GM21576 (cell line): ENCODE measurements around the gene ZDHHC14.
"Not testable (repeated sequence)": the region's sequence is repeated elsewhere in the genome, so short reads cannot be mapped to it uniquely, and the experiment has no call there.

Source experiments
- ATAC-seq: cut with Tn5 transposase; IDR thresholded peaks from one replicate; pipeline ENCODE4 v1.9.1; 2021; ENCODE audit warnings: mild to moderate bottlenecking, moderate library complexity; ENCODE audit not compliant: unreplicated experiment

Gene ZDHHC14

DNA sequence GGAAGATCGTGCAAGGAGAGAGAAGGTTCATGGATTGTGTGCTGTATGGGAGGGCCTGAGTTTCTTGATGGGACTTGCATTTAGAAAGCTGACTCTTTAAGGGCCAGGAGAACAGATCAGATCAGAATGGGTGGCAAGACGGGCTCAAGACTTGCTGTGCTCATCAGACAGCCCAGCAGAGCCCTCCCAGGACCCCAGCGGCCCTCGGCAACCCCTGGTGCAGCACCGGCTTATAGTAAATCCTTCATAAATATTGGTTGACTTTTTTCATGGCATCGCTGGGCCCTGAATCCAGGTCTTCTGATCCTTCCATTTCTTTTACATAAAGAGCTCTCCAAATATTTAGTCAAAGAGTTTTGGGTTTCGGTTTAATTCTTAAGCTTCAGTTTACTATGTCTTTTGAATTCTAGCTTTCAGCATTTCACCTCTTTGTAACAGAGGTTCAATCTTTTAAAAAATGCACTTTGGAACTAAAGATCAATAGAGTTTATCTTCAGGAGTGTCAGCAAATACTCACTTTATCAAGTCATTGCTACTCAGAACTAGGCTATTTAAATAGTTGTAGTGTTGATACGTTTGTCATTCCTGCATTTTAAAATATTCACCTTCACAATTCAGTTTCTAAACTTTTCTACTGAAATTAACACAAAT, 205.6 kb downstream of the ZDHHC14 start:
- ATAC-seq, result no peak

- no peak for ATAC-seq
Measured at GRCh38 chr6:157587127-157587926, 206.3 kb downstream of the ZDHHC14 start.

GRCh38 chr6:157590654-157591053, 209.7 kb downstream of the ZDHHC14 start:
- ATAC-seq, result not testable (repeated sequence)

- no peak for ATAC-seq
Measured at GRCh38 chr6:157592541-157592940, 211.6 kb downstream of the ZDHHC14 start.

GRCh38 chr6:157592980-157593379, 212.0 kb downstream of the ZDHHC14 start:
- no peak for ATAC-seq

GRCh38 chr6:157593596-157593995, 212.6 kb downstream of the ZDHHC14 start:
- no peak for ATAC-seq

- no peak for ATAC-seq
Measured at GRCh38 chr6:157594292-157594691, 213.3 kb downstream of the ZDHHC14 start.

GRCh38 chr6:157595768-157596167, 214.8 kb downstream of the ZDHHC14 start:
- ATAC-seq, result no peak

DNA sequence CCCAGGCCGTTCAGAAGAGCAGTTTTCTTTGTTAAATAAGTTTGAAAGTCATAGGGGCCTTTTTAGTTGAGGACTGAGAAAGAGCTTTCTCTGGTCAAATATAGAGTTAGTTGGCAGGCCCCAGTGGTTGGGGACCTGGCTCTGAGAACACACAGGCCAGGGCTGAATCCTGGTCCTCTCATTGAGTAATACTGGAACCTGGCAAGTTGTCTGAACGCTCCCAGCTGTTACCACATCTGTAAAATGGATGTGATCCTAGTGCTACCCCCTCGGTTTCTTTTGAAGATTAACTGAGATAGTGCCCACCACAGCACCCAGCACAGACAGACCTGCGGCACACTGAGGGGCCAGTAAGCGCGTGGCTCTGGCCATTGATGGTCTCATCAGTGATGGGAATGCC, 215.5 kb downstream of the ZDHHC14 start:
- no peak for ATAC-seq

- no peak for ATAC-seq
Measured at GRCh38 chr6:157596886-157597285, 215.9 kb downstream of the ZDHHC14 start.

DNA sequence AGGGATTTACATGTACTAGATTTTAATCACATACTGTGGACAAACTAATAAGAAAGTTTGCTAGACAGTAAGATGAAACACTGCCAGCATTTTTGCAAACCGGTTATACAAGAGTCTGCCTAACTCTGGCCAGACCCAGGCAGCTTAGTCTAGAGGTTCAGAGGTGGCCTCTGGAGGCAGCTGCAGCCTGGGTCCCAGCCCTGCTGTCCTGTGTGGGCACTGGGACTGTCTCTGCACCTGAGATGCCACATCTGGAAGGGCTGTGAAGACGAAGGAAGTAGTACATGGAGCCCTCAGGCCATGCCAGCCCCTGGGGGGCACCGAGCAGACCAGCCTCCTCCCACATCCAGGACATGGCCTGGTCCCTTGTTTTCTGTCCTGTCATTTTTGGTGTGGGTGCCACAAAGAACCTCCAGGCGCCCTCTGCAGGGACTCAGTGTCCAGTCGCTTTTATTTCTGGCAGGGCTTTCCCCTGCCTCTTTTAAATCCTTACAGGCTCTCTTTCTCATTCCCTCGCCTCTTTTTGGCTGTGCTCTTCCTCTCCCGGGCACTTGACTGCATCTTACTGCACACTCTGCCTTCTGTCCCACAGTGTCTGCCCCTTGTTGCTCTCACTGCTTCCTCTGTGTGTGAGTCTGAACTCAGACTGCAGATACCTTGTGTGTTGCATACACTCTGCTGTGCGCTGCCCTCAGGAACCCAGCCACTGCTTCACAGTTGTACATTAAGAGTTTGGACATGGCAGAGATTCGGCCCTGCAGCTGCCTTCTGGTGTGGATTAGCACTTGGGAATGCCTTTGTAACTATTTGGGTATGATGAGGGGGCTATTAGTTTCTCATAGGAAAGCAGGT, 216.7 kb downstream of the ZDHHC14 start:
- ATAC-seq, result no peak

- no peak for ATAC-seq
Measured at GRCh38 chr6:157599191-157599590, 218.2 kb downstream of the ZDHHC14 start.

DNA sequence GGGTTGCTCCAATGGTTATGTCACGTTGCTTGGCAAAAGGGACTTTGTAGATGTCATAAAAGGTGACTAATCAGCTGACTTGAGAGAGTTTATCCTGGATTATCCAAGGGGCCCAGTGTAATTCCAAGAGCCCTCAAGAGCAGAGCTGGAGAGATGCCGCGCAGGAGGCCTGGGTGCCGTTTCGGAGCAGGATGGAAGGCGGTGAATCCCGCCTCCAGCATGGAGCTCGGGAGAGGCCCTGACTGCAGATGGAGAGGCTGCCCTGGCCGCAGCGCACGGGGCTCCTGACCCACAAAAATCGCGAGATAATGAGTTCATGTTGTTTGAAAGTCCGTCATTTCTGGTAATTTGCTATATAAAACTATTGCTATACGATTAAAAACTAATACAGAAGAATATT, 219.8 kb downstream of the ZDHHC14 start:
- no peak for ATAC-seq

- ATAC-seq, result no peak
Measured at GRCh38 chr6:157602521-157603295, 221.7 kb downstream of the ZDHHC14 start.

DNA sequence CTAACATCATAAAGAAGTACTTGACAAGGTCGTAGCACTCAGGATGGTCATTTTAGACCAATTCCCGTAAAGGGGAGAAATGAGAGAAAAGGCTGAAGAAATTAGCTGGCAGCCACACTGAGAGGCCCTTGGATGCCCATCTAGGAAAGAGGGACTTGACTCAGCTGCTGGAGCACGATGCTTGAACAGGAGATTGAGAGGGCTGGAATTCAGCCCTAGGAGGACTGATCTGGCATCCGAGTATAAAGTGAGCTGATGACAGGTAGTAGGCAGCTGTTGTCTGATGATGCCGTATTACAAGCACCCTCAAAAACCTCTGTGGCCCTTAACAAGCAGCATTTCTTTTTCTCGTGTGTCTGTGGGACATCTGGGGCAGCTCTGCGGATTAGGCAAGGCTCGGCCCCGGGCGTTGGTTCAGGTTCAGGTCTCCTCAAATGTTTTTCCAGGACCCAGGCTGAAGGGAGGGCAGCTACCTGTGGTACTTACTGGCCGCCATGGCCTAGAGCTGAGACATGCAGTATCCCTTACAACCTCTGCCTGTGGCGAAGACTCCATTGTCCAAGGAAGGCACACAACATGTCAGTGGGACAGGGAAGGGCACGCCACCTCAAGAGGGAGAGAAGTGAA, 222.4 kb downstream of the ZDHHC14 start:
- no peak for ATAC-seq

- ATAC-seq, result no peak
Measured at GRCh38 chr6:157603971-157604370, 223.0 kb downstream of the ZDHHC14 start.

- no peak for ATAC-seq
Measured at GRCh38 chr6:157604816-157605215, 223.8 kb downstream of the ZDHHC14 start.

DNA sequence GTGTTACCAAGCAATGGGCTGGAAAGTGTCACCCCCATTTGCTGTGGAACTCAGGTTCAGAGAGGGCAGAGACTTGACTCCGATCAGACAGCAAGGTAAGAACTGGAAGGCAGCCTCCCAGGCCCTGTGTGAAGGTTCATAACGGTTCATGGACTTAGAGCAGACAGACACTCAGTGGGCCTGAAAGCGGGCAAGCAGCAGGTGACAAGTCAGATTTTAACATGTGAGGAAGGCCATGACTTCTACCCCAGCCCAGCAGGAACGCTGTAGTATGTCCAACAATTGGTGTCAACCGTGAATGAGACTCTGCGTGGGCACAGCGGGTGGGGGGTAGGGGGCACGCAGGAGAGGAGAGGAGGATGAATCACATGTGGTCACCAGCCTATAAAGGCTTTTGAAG, 224.5 kb downstream of the ZDHHC14 start:
- no peak for ATAC-seq

DNA sequence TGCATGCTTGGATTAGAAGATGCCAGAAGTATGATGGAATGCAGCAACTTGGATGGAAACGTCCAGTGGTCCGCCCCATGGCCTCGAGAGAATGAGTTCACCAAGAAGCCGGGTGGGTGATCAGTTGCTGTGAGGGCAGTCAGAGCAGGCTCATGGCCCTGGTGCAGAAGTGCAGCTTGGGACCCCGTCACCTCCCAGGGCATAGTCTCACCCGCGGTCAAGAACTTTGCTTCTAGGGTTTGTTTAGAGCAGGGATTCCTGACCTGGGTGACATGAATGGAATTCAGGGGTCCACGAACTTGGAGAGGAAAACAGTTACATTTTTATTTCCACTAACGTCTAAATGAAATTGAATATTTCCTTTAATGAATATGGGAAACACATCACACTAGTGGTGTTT, 225.5 kb downstream of the ZDHHC14 start:
- no peak for ATAC-seq
